Nephron progenitor cell (in vitro differentiated cells): ENCODE measurements around the gene GTF2F2.

Experiments
- DNase-seq: peaks from one replicate; pipeline ENCODE4 v3.0.0; 2021
- H3K27ac Mint-ChIP-seq: 2 replicates; pipeline ENCODE4 v1.8.0; 2021; ENCODE audit warnings: mild to moderate bottlenecking, moderate library complexity, mixed read lengths
- H3K27me3 Mint-ChIP-seq: 2 replicates; pipeline ENCODE4 v1.8.0; 2021; ENCODE audit warnings: mild to moderate bottlenecking, low read depth, mixed read lengths; ENCODE audit not compliant: poor library complexity
- H3K36me3 Mint-ChIP-seq: 2 replicates; pipeline ENCODE4 v1.8.0; 2021; ENCODE audit warnings: low read depth, mixed read lengths
- H3K4me1 Mint-ChIP-seq: 2 replicates; pipeline ENCODE4 v1.8.0; 2021; ENCODE audit warnings: mixed read lengths
- H3K4me3 Mint-ChIP-seq: 2 replicates; pipeline ENCODE4 v1.8.0; 2021; ENCODE audit warnings: mild to moderate bottlenecking, moderate library complexity, mixed read lengths
- H3K9me3 Mint-ChIP-seq: 2 replicates; pipeline ENCODE4 v1.8.0; 2021; ENCODE audit warnings: mild to moderate bottlenecking, moderate library complexity, mixed read lengths
- TF ChIP-seq, protein P1 (sequence below): fragments of 200-600 bp; sonication (generic); IDR thresholded peaks from 2 replicates; pipeline ENCODE4 v1.5.0; 2021; ENCODE audit warnings: antibody characterized with exemption

GTF2F2 gene

DNA sequence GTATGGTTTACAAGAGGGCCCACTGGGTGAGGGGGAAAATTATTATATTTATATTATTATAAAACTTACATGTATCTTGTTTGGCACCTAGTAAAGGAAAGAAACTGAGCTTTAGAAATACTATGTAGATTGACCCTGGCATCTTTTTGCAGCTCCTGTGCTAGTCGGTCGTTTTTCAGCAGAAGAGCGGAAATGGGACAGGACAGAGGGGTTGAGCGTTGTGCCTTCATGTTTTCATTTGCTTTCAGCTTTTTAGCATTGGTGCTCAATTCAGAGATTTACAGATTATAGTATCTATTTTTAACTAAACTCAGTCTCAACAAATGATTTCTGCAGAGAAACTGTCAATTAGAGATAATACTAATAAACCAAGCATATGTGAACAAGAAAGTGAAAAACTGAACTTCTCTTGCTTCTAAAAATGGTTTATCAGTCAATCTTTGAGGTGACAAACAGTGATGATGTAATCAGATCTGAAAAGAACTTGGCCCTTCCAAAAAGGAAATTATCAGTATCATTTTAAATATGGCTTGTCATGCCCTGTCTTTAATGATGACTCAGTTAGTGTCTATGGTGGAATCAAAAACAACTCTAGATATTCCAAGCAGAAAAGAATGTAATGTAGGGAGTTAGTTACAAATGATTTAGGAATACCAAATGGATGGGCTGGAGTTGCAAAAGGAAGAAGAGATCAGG is 137.5 kb downstream of the GTF2F2 start:
- peak overlapping the region; percentile 6 for H3K27ac Mint-ChIP-seq
- TF ChIP-seq, protein P1, sequence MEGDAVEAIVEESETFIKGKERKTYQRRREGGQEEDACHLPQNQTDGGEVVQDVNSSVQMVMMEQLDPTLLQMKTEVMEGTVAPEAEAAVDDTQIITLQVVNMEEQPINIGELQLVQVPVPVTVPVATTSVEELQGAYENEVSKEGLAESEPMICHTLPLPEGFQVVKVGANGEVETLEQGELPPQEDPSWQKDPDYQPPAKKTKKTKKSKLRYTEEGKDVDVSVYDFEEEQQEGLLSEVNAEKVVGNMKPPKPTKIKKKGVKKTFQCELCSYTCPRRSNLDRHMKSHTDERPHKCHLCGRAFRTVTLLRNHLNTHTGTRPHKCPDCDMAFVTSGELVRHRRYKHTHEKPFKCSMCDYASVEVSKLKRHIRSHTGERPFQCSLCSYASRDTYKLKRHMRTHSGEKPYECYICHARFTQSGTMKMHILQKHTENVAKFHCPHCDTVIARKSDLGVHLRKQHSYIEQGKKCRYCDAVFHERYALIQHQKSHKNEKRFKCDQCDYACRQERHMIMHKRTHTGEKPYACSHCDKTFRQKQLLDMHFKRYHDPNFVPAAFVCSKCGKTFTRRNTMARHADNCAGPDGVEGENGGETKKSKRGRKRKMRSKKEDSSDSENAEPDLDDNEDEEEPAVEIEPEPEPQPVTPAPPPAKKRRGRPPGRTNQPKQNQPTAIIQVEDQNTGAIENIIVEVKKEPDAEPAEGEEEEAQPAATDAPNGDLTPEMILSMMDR: no peak
- H3K27me3 Mint-ChIP-seq: no peaks in the 10 kb centered on the region
- DNase-seq: no peak
- peaks cover 22% of the 10 kb centered on the region for H3K36me3 Mint-ChIP-seq
- no peak overlapping the region for H3K4me3 Mint-ChIP-seq
- H3K4me1 Mint-ChIP-seq: no peaks in the 10 kb centered on the region
- H3K9me3 Mint-ChIP-seq: no peaks in the 10 kb centered on the region

DNA sequence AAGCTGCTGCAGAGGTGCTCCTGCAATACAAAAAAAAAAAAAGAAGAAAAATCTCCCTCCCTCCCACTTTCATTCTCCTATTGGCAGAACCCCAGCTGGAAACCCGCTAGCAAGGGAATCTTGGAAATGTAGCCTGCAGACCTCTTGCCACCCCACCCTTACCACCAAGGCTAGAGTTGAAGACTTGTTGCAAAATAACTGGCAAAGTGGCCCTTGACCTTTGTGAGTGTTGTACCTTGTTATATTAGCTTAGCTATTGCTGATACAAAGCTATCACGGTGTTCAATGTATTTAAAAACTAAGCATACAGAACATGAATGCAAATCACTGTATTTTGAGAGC is 138.0 kb downstream of the GTF2F2 start:
- no peaks in the 10 kb centered on the region for H3K4me1 Mint-ChIP-seq
- H3K4me3 Mint-ChIP-seq: no peak overlapping the region
- no peaks in the 10 kb centered on the region for H3K9me3 Mint-ChIP-seq
- peaks cover 22% of the 10 kb centered on the region for H3K36me3 Mint-ChIP-seq
- DNase-seq: no peak
- no peaks in the 10 kb centered on the region for H3K27me3 Mint-ChIP-seq
- TF ChIP-seq, protein P1: no peak
- H3K27ac Mint-ChIP-seq: no peak overlapping the region

DNA sequence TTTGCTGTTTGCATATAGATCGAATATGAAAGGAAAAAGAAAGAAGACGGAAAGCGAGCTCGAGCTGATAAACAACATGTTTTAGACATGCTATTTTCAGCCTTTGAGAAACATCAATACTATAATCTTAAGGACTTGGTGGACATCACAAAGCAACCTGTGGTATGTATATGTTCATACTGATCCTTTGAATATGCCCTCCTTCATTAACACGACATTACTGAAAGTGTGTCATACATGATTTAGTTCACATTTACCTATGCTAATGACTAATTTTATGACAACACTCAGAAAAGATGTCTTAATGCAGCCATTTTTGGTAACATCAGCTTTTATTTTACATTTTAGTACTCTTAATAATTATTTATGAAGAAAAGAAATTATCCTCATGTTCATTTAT is 146.9 kb downstream of the GTF2F2 start:
- TF ChIP-seq, protein P1: no peak
- H3K27ac Mint-ChIP-seq: no peak overlapping the region
- H3K4me1 Mint-ChIP-seq: no peaks in the 10 kb centered on the region
- no peaks in the 10 kb centered on the region for H3K9me3 Mint-ChIP-seq
- H3K27me3 Mint-ChIP-seq: no peaks in the 10 kb centered on the region
- DNase-seq: no peak
- peaks cover 36% of the 10 kb centered on the region for H3K36me3 Mint-ChIP-seq
- no peak overlapping the region for H3K4me3 Mint-ChIP-seq

DNA sequence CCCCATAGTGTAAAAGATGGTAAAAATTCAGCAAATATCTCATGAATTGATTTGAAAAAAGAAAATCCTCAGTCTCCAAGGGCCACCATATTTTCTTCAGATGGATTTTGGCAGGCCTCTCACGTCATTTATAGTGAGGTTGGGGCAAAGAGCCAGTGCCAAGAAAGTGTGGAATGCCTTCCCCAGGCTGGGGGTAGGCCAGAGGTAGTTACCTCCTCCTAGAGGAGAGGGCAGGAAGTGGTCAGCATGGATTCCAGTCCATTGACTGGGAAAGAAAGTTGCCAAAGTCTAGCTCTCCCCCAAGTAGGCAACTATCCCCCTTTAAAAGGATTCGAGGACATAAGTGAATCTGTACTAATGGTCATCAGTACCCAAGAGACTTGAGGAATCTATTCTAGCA is 148.9 kb downstream of the GTF2F2 start:
- Mint-ChIP-seq H3K9me3 (no peaks in the 10 kb centered on the region), H3K4me1 (no peaks in the 10 kb centered on the region), H3K36me3 (peaks cover 35% of the 10 kb centered on the region), H3K27ac (no peak overlapping the region), H3K4me3 (no peak overlapping the region), H3K27me3 (no peaks in the 10 kb centered on the region)
- TF ChIP-seq, protein P1: no peak
- DNase-seq: no peak

DNA sequence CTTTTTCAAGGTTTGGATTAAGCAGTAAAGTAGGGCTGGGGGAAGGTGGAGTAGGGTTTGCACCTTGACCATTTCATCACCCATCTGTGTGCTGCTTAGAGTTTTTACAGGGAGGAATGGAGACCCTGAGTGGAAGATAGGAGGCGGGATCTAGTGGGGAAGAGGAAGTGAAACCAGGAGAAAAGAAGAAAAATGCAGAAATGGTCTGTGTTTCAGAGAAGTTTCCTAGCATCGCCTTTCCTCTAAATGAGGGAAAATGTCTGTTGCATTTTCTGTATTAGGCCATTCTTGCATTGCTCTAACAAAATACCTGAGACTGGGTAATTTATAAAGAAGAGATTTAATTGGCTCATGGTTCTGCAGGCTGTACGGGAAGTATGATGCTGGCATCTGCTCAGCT is 156.6 kb downstream of the GTF2F2 start:
- H3K9me3 Mint-ChIP-seq: peaks cover 9% of the 10 kb centered on the region
- TF ChIP-seq, protein P1: no peak
- peak overlapping the region; percentile 87 for H3K27ac Mint-ChIP-seq
- no peak for DNase-seq
- peaks cover 3% of the 10 kb centered on the region for H3K27me3 Mint-ChIP-seq
- peaks cover 4% of the 10 kb centered on the region for H3K4me1 Mint-ChIP-seq
- no peak overlapping the region for H3K4me3 Mint-ChIP-seq
- peaks cover 39% of the 10 kb centered on the region for H3K36me3 Mint-ChIP-seq

DNA sequence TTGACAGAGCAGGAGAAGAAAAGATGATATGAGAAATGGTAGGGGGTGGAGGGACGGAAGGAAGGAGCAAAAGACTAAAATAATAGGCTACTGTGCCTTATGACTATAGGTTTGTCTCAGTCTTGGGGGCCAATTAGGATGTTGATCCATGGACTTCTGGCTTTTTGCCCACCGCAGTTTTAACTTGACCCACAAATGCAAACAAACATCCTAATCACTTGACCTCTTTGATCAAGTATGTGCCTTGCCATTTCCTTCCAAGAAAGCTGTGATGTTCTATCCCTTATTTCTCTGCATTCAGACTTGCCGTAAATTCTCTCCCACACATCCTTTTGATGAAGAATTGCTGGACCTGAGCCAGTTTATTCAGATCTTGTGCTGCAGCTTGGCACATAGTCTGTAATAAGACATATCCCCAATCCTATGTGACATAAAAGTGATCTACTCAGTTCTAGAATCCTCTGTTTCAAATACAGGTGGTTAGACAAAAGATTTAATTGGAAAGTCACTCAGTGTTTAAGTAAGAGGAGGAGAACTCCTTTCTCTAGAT is 157.9 kb downstream of the GTF2F2 start:
- DNase-seq: no peak
- Mint-ChIP-seq H3K4me1 (peaks cover 4% of the 10 kb centered on the region), H3K27me3 (peaks cover 3% of the 10 kb centered on the region), H3K4me3 (no peak overlapping the region), H3K27ac (no peak overlapping the region), H3K9me3 (peaks cover 9% of the 10 kb centered on the region), H3K36me3 (peaks cover 39% of the 10 kb centered on the region)
- TF ChIP-seq, protein P1: no peak
